Gastrocnemius medialis (tissue), 4 donors: Measurements from ENCODE around the gene FNIP2. TPM values are rescaled to one million over a fixed set of nuclear protein-coding genes. Genes with fewer than 3 reads are reported as not detected.
A peak's percentile ranks its signal among the peaks of the same experiment; 100 is the strongest.

ENCODE experiments used
- ATAC-seq, 2 donors: fragments of 150-250 bp; one replicate each; pipeline ENCODE4 v1.9.1; 2016
- DNase-seq, 2 donors: peaks; one replicate each; pipeline ENCODE4 v3.0.0-alpha.2; 2019
- H3K27ac ChIP-seq, 4 donors: fragments of 200-600 bp; sonication (generic); 1 replicate in 1 of 4; 2 replicates in 3 of 4; pipeline ENCODE4 v1.5.1; 2016 to 2018; ENCODE audit warnings: mild to moderate bottlenecking in 2 of 4, moderate library complexity in 1 of 4
- H3K27me3 ChIP-seq, 3 donors: fragments of 200-600 bp; sonication (generic) in 2 of 3; 1 replicate in 1 of 3; 2 replicates in 2 of 3; pipeline versions ENCODE4 v1.5.1 to v1.6.0; 2016 to 2019; ENCODE audit warnings: mild to moderate bottlenecking in 1 of 3, moderate library complexity in 1 of 3
- H3K36me3 ChIP-seq, 2 donors: fragments of 200-600 bp; sonication (generic) in 1 of 2; one replicate each; pipeline ENCODE4 v1.5.1; 2017 to 2018
- H3K4me1 ChIP-seq, 2 donors: fragments of 200-600 bp; sonication (generic) in 1 of 2; one replicate each; pipeline ENCODE4 v1.5.1; 2016 to 2017; ENCODE audit warnings: mild to moderate bottlenecking in 2 of 2
- H3K4me3 ChIP-seq, 4 donors: fragments of 200-600 bp; sonication (generic) in 3 of 4; 1 replicate in 1 of 4; 2 replicates in 3 of 4; pipeline ENCODE4 v1.5.1; 2016 to 2019; ENCODE audit warnings: mild to moderate bottlenecking in 2 of 4
- H3K9me3 ChIP-seq, 3 donors: fragments of 200-600 bp; sonication (generic) in 2 of 3; 1 replicate in 1 of 3; 2 replicates in 2 of 3; pipeline ENCODE4 v1.5.1; 2016 to 2019
- CTCF ChIP-seq, 5 experiments: fragments of 450-650 bp in 3 of 5; fragments of 200-600 bp in 2 of 5; sonication (generic) in 2 of 5; IDR thresholded peaks in 4 of 5; conservative IDR thresholded peaks in 1 of 5; 1 replicate in 4 of 5; 2 replicates in 1 of 5; pipeline ENCODE4 v1.5.1; 2016 to 2019; ENCODE audit warnings: antibody characterized with exemption in 5 of 5, mild to moderate bottlenecking in 3 of 5, moderate library complexity in 3 of 5
- POLR2A ChIP-seq, 2 donors: fragments of 450-650 bp; IDR thresholded peaks; one replicate each; pipeline ENCODE4 v1.6.1; 2017; ENCODE audit warnings: antibody characterized with exemption in 2 of 2, mild to moderate bottlenecking in 2 of 2, moderate library complexity in 2 of 2
- in situ Hi-C, 4 donors: fragments of 200-750 bp; cut with MboI; loops; one replicate each; pipeline versions ENCODE4 v1.15.0 to v1.8.0; 2017; ENCODE audit warnings: low sequenced_read_pairs in 4 of 4
- intact Hi-C: fragments of 100-400 bp; cut with DNase I; formaldehyde crosslinking; loops from one replicate; pipeline ENCODE4 v1.15.1; 2023; ENCODE audit warnings: low total_unique reads
- total RNA-seq, 4 donors: library from RNA; depleted of rRNA; stranded (reverse); fragments of >200 nt; gene quantifications; one replicate each; pipeline versions ENCODE4 v1.1.0 to v1.2.3, GENCODE V29; 2016

Gene FNIP2
- total RNA-seq, 4 donors from 2014 or later: 9.9 to 32.8 (median 22.2) TPM

GRCh38 chr4:158841540-158841939, 72.7 kb downstream of the FNIP2 start:
- ATAC-seq (peak; percentile 95 to 98), DNase-seq (peak; percentile 45 to 63)
- Histone ChIP-seq H3K36me3 (peaks cover 0 to 29% of the 10 kb centered on the region in 2 donors), H3K27me3 (no peaks in the 10 kb centered on the region), H3K4me3 (no peak overlapping the region), H3K27ac (peak overlapping the region; percentile 63 to 79 (median 66)), H3K9me3 (no peaks in the 10 kb centered on the region), H3K4me1 (peaks cover 5 to 19% of the 10 kb centered on the region in 2 donors)
- intact Hi-C loops (loop anchor here (5.0 kb wide), 1 partner anchor 74 kb away; the partner anchor contains the start of gene FNIP2), in situ Hi-C loops (loop anchor here in 1 of 4 donors (10.0 kb wide), 1 partner anchor 107 kb away; no protein-coding TSS in a partner anchor)
- TF ChIP-seq POLR2A (IDR thresholded peaks at IDR 0.05) (no peak), CTCF (IDR thresholded peaks at IDR 0.05 in 4 of 5, conservative IDR thresholded peaks at IDR 0.05 in 1 of 5) (no peak)

GRCh38 chr4:158845311-158846041, 76.7 kb downstream of the FNIP2 start:
- H3K4me1 ChIP-seq: peaks cover 5 to 19% of the 10 kb centered on the region in 2 donors
- H3K4me3 ChIP-seq: no peak overlapping the region
- no peaks in the 10 kb centered on the region for H3K9me3 ChIP-seq
- TF ChIP-seq POLR2A (IDR thresholded peaks at IDR 0.05) (no peak), CTCF (IDR thresholded peaks at IDR 0.05 in 4 of 5, conservative IDR thresholded peaks at IDR 0.05 in 1 of 5) (no peak)
- in situ Hi-C loops: loop anchor here in 3 of 4 donors (5.0 to 10.0 kb wide), 2 partner anchors 111 to 113 kb away; no protein-coding TSS in a partner anchor
- H3K27ac ChIP-seq: no peak overlapping the region
- no peaks in the 10 kb centered on the region for H3K27me3 ChIP-seq
- ATAC-seq (no peak), DNase-seq (no peak)
- H3K36me3 ChIP-seq: peaks cover 0 to 45% of the 10 kb centered on the region in 2 donors
- intact Hi-C loops: loop anchor here (5.0 kb wide), 1 partner anchor 173 kb away; the partner anchor contains the start of genes C4orf46 and ETFDH

GRCh38 chr4:158847535-158847934, 78.7 kb downstream of the FNIP2 start:
- no peak for TF ChIP-seq POLR2A (IDR thresholded peaks at IDR 0.05)
- TF ChIP-seq CTCF (IDR thresholded peaks at IDR 0.05 in 4 of 5, conservative IDR thresholded peaks at IDR 0.05 in 1 of 5): no peak
- Histone ChIP-seq H3K27ac (no peak overlapping the region), H3K4me1 (peaks cover 0 to 5% of the 10 kb centered on the region in 2 donors), H3K36me3 (peaks cover 0 to 46% of the 10 kb centered on the region in 2 donors), H3K27me3 (no peaks in the 10 kb centered on the region), H3K4me3 (no peak overlapping the region), H3K9me3 (no peaks in the 10 kb centered on the region)
- in situ Hi-C loops: loop anchor here in 3 of 4 donors (5.0 to 10.0 kb wide), 2 partner anchors 113 to 115 kb away; no protein-coding TSS in a partner anchor
- intact Hi-C loops: loop anchor here (5.0 kb wide), 1 partner anchor 175 kb away; the partner anchor contains the start of genes C4orf46 and ETFDH
- DNase-seq (no peak), ATAC-seq (no peak)

- H3K27ac ChIP-seq: no peak overlapping the region
- peaks cover 0 to 37% of the 10 kb centered on the region in 2 donors for H3K36me3 ChIP-seq
- ATAC-seq: no peak
- H3K27me3 ChIP-seq: no peaks in the 10 kb centered on the region
- H3K9me3 ChIP-seq: no peaks in the 10 kb centered on the region
- in situ Hi-C loops (loop anchor here (5.0 to 25.0 kb wide), 6 partner anchors 115 to 595 kb away; no protein-coding TSS in a partner anchor), intact Hi-C loops (loop anchor here (1.0 to 5.0 kb wide), 2 partner anchors 119 to 177 kb away; partner anchors contain the start of genes C4orf46 and ETFDH)
- TF ChIP-seq CTCF (IDR thresholded peaks at IDR 0.05 in 4 of 5, conservative IDR thresholded peaks at IDR 0.05 in 1 of 5) (no peak), POLR2A (IDR thresholded peaks at IDR 0.05) (no peak)
- H3K4me1 ChIP-seq: no peaks in the 10 kb centered on the region
- DNase-seq: no peak
- H3K4me3 ChIP-seq: no peak overlapping the region
Observed at GRCh38 chr4:158849681-158850080, 80.9 kb downstream of the FNIP2 start.
